ENCODE data around the gene ETV6. TPM values are rescaled to one million over a fixed set of nuclear protein-coding genes. Genes with fewer than 3 reads are reported as not detected.

Gene ETV6
- polyA plus RNA-seq, 2 of the 4 experiments (the other 2 are of a cell fraction) = 4.0 to 7.0 TPM

GRCh38 chr12:11785712-11786111, 136.2 kb downstream of the ETV6 start (continued):
- TF ChIP-seq BCL3 (IDR thresholded peaks at IDR 0.05) = no peak
- TF ChIP-seq RARB (CRISPR knock-in tag; IDR thresholded peaks at IDR 0.05) = no peak
- TF ChIP-seq PBX3 (IDR thresholded peaks at IDR 0.05) = no peak
- TF ChIP-seq POLR2A (IDR thresholded peaks at IDR 0.05; ENCODE audit: low read length) = no peak
- TF ChIP-seq HOXA7 (CRISPR knock-in tag; IDR thresholded peaks at IDR 0.05) = no peak

- H3K27ac ChIP-seq = no peak overlapping the region
- H3K4me3 ChIP-seq = no peak overlapping the region
- H3K4me1 ChIP-seq = no peaks in the 10 kb centered on the region
- DNase-seq (ENCODE audit: low read depth in 1 of 2, low spot score in 1 of 2) = no peak
- H3K4me2 ChIP-seq = no peak overlapping the region
- no peak for FAIRE-seq
- no peaks in the 10 kb centered on the region for H3K9me3 ChIP-seq
- ATAC-seq = no peak
- 93% methylated on average over 5 of the region's 5 CpGs for WGBS (ENCODE audit: missing lambda C conversion rate)
- ChIA-PET CTCF (no interaction called here), POLR2A (no interaction called here)
- TF ChIP-seq CHD4 (IDR thresholded peaks at IDR 0.05; ENCODE audit: borderline replicate concordance) = no peak
- TF ChIP-seq RARB (CRISPR knock-in tag; IDR thresholded peaks at IDR 0.05) = no peak
- TF ChIP-seq ZSCAN20 (CRISPR knock-in tag; IDR thresholded peaks at IDR 0.05) = no peak
- no peak for TF ChIP-seq HOXA7 (CRISPR knock-in tag; IDR thresholded peaks at IDR 0.05)
- no peak for TF ChIP-seq CBX8 (IDR thresholded peaks at IDR 0.05)
- TF ChIP-seq, protein P1, sequence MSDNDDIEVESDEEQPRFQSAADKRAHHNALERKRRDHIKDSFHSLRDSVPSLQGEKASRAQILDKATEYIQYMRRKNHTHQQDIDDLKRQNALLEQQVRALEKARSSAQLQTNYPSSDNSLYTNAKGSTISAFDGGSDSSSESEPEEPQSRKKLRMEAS (IDR thresholded peaks at IDR 0.05) = no peak
- TF ChIP-seq RCOR1 (IDR thresholded peaks at IDR 0.05; ENCODE audit: low read depth, low read length) = no peak
- no peak for TF ChIP-seq MAFK (IDR thresholded peaks at IDR 0.05; ENCODE audit: partially characterized antibody)
Measured at GRCh38 chr12:11786638-11787365, 137.3 kb downstream of the ETV6 start.

DNA sequence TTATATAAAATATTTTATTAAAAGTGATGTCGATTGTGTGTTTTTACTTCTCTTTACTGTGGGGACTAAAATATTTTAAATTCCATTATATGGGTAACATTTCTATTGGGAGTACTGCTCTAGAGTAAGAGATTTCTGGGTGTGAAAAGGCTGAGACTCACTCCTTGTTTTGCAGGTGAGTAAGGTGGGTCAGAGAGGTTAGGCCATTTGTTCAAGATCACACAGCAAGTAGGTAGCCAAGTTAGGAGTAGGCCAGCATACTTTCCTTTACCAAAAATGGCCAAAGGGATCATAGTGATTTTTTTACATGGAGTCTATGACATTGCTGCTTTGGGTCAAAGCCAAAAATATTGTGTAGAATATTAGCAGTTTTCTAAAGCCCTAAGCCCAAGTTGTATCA, 138.0 kb downstream of the ETV6 start:
- ATAC-seq = no peak
- POLR2A ChIA-PET = no interaction called here

More for the DNA sequence above, 138.0 kb downstream of the ETV6 start:
- TF ChIP-seq FOXS1 (CRISPR knock-in tag; IDR thresholded peaks at IDR 0.05) (no peak), HOXA7 (CRISPR knock-in tag; IDR thresholded peaks at IDR 0.05) (no peak), ATOH8 (CRISPR knock-in tag; IDR thresholded peaks at IDR 0.05; ENCODE audit: low read depth) (no peak), BCL3 (IDR thresholded peaks at IDR 0.05) (no peak), HOXB13 (CRISPR knock-in tag; IDR thresholded peaks at IDR 0.05; ENCODE audit: low read depth) (no peak), FOSB (CRISPR knock-in tag; IDR thresholded peaks at IDR 0.05) (no peak), REST (IDR thresholded peaks at IDR 0.05) (no peak)
- TF ChIP-seq, protein P2, sequence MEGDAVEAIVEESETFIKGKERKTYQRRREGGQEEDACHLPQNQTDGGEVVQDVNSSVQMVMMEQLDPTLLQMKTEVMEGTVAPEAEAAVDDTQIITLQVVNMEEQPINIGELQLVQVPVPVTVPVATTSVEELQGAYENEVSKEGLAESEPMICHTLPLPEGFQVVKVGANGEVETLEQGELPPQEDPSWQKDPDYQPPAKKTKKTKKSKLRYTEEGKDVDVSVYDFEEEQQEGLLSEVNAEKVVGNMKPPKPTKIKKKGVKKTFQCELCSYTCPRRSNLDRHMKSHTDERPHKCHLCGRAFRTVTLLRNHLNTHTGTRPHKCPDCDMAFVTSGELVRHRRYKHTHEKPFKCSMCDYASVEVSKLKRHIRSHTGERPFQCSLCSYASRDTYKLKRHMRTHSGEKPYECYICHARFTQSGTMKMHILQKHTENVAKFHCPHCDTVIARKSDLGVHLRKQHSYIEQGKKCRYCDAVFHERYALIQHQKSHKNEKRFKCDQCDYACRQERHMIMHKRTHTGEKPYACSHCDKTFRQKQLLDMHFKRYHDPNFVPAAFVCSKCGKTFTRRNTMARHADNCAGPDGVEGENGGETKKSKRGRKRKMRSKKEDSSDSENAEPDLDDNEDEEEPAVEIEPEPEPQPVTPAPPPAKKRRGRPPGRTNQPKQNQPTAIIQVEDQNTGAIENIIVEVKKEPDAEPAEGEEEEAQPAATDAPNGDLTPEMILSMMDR (IDR thresholded peaks at IDR 0.05) = no peak
- no peaks in the 10 kb centered on the region for H3K4me1 ChIP-seq
- no peak overlapping the region for H3K27ac ChIP-seq
- DNase-seq (ENCODE audit: low read depth in 1 of 2, low spot score in 1 of 2) (no peak), FAIRE-seq (no peak)
- WGBS (ENCODE audit: missing lambda C conversion rate) = 93% methylated on average over 1 of the region's 1 CpG
- no peak overlapping the region for H3K4me3 ChIP-seq
- H3K9me3 ChIP-seq = no peaks in the 10 kb centered on the region
- CTCF ChIA-PET = no interaction called here
- H3K4me2 ChIP-seq = no peak overlapping the region

All from A549 (cell line).